CD4-positive, CD25-positive, alpha-beta regulatory T cell (primary cell): ENCODE data around the gene PPP2R5C. TPM values are rescaled to one million over a fixed set of nuclear protein-coding genes. Genes with fewer than 3 reads are reported as not detected.
"Not testable (repeated sequence)": the region's sequence is repeated elsewhere in the genome, so short reads cannot be mapped to it uniquely, and the experiment has no call there.

Experiments
- ATAC-seq, 2 donors: fragments of 150-1000 bp; cut with Tn5 transposase; one replicate each; pipeline ENCODE4 v1.10.0; 2021; ENCODE audit warnings: low read depth in 2 of 2, moderate number of reproducible peaks in 2 of 2, moderate library complexity in 1 of 2
- DNase-seq, 3 donors: peaks; one replicate each; pipeline versions ENCODE4 v3.0.0 to v3.0.0-alpha.2; 2012 to 2022; ENCODE audit warnings: mixed read lengths in 1 of 3
- H3K27ac ChIP-seq: one replicate; pipeline ENCODE4 v1.7.0; 2013; ENCODE audit warnings: mild to moderate bottlenecking, low read length; ENCODE audit not compliant: insufficient read depth, poor library complexity, severe bottlenecking
- H3K27me3 ChIP-seq: one replicate; pipeline ENCODE4 v1.7.0; 2013; ENCODE audit warnings: low read length; ENCODE audit not compliant: control insufficient read depth, insufficient read depth
- H3K36me3 ChIP-seq: one replicate; pipeline ENCODE4 v1.7.0; 2013; ENCODE audit warnings: mild to moderate bottlenecking, low read length, moderate library complexity; ENCODE audit not compliant: control insufficient read depth, insufficient read depth
- H3K4me1 ChIP-seq: 2 replicates; pipeline ENCODE4 v1.7.0; 2013; ENCODE audit warnings: mild to moderate bottlenecking, low read length; ENCODE audit not compliant: insufficient read depth, control insufficient read depth, poor library complexity, severe bottlenecking
- H3K4me3 ChIP-seq: one replicate; pipeline ENCODE4 v1.7.0; 2013; ENCODE audit warnings: low read depth, mild to moderate bottlenecking, low read length, moderate library complexity
- H3K9me3 ChIP-seq, 2 experiments: 1 replicate in 1 of 2; 2 replicates in 1 of 2; pipeline ENCODE4 v1.7.0; 2013; ENCODE audit warnings: low read length in 2 of 2, mild to moderate bottlenecking in 1 of 2, moderate library complexity in 1 of 2; ENCODE audit not compliant: control insufficient read depth in 2 of 2
- H3K27ac Mint-ChIP-seq, 3 donors: one replicate each; pipeline ENCODE4 v1.8.0; 2020 to 2022; ENCODE audit warnings: mild to moderate bottlenecking in 3 of 3, mixed read lengths in 3 of 3, moderate library complexity in 2 of 3
- H3K27me3 Mint-ChIP-seq: one replicate; pipeline ENCODE4 v1.8.0; 2022; ENCODE audit warnings: mild to moderate bottlenecking, mixed read lengths
- H3K36me3 Mint-ChIP-seq: one replicate; pipeline ENCODE4 v1.8.0; 2020; ENCODE audit warnings: mixed read lengths
- H3K4me1 Mint-ChIP-seq, 4 donors: one replicate each; pipeline ENCODE4 v1.8.0; 2020 to 2022; ENCODE audit warnings: mixed read lengths in 4 of 4, mild to moderate bottlenecking in 1 of 4
- H3K4me3 Mint-ChIP-seq, 4 donors: one replicate each; pipeline ENCODE4 v1.8.0; 2020 to 2022; ENCODE audit warnings: mild to moderate bottlenecking in 4 of 4, mixed read lengths in 4 of 4, moderate library complexity in 3 of 4
- H3K9me3 Mint-ChIP-seq, 7 donors: one replicate each; pipeline ENCODE4 v1.8.0; 2020 to 2022; ENCODE audit warnings: mixed read lengths in 7 of 7, mild to moderate bottlenecking in 3 of 7, moderate library complexity in 2 of 7
- polyA plus RNA-seq, 4 donors: library from polyadenylated mRNA; unstranded; fragments of 300-500 nt; fragmentation: Illumina TruSeq; gene quantifications; one replicate each; pipeline ENCODE4 v1.2.3, GENCODE V29; 2021
- total RNA-seq: library from RNA; stranded (reverse); gene quantifications from one replicate; pipeline ENCODE4 v1.2.3, GENCODE V29; 2022

PPP2R5C gene
- total and polyA plus RNA-seq, 5 donors from 2014 or later = 244 to 650 (median 282) TPM

DNA sequence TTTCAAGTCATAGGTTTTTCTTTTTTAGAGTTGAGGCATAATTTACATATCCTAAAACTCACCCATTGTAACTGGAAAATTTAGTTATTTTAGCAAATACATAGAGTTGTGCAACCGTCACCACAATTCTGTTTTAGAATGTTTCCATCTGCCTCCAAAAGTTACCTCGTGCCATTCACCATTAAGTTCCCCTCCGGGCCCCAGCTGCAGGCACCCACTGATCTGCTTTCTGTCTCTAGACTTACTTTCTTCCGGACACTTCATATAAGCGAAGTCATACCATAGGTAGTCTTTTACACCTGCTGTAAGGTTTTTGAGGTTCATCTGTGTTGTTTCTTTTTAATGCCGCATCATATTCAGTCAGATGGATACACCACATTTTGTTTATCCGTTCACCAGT, 28.7 kb downstream of the PPP2R5C start:
- H3K27ac Mint-ChIP-seq = peak overlapping the region in 2 of 3 donors; percentile 24 to 66
- DNase-seq (no peak), ATAC-seq (no peak)
- peaks cover 13 to 43% (median 32%) of the 10 kb centered on the region in 4 donors for H3K4me1 Mint-ChIP-seq
- Histone ChIP-seq H3K27me3 (no peaks in the 10 kb centered on the region), H3K27ac (no peak overlapping the region), H3K9me3 (no peaks in the 10 kb centered on the region), H3K36me3 (peaks cover 3% of the 10 kb centered on the region), H3K4me3 (no peak overlapping the region), H3K4me1 (peaks cover 8% of the 10 kb centered on the region)
- no peak overlapping the region for H3K4me3 Mint-ChIP-seq
- H3K9me3 Mint-ChIP-seq = peaks cover 0 to 2% (median 0%) of the 10 kb centered on the region in 7 donors
- peaks cover 6% of the 10 kb centered on the region for H3K36me3 Mint-ChIP-seq
- H3K27me3 Mint-ChIP-seq = no peaks in the 10 kb centered on the region

- peaks cover 4% of the 10 kb centered on the region for H3K36me3 ChIP-seq
- H3K4me1 Mint-ChIP-seq = peaks cover 14 to 39% (median 32%) of the 10 kb centered on the region in 4 donors
- no peaks in the 10 kb centered on the region for H3K27me3 ChIP-seq
- DNase-seq (peak in 1 of 3 donors; percentile 79), ATAC-seq (peak; percentile 69 to 75)
- peak overlapping the region; percentile 36 to 82 (median 65) for H3K4me3 Mint-ChIP-seq
- H3K9me3 Mint-ChIP-seq = peaks cover 0 to 2% (median 0%) of the 10 kb centered on the region in 7 donors
- peaks cover 11% of the 10 kb centered on the region for H3K36me3 Mint-ChIP-seq
- H3K9me3 ChIP-seq = no peaks in the 10 kb centered on the region
- peak overlapping the region; percentile 60 for H3K27ac ChIP-seq
- peaks cover 8% of the 10 kb centered on the region for H3K4me1 ChIP-seq
- peak overlapping the region; percentile 44 to 95 (median 84) for H3K27ac Mint-ChIP-seq
- peak overlapping the region; percentile 88 for H3K4me3 ChIP-seq
- H3K27me3 Mint-ChIP-seq = no peaks in the 10 kb centered on the region
Observed at GRCh38 chr14:101791919-101792572, 30.5 kb downstream of the PPP2R5C start.

GRCh38 chr14:101796016-101796415, 34.5 kb downstream of the PPP2R5C start:
- no peak overlapping the region for H3K27ac Mint-ChIP-seq
- peaks cover 0 to 2% (median 0%) of the 10 kb centered on the region in 7 donors for H3K9me3 Mint-ChIP-seq
- peaks cover 8% of the 10 kb centered on the region for H3K36me3 ChIP-seq
- H3K9me3 ChIP-seq = no peaks in the 10 kb centered on the region
- H3K4me1 Mint-ChIP-seq = peaks cover 19 to 31% (median 26%) of the 10 kb centered on the region in 4 donors
- no peak overlapping the region for H3K4me3 ChIP-seq
- DNase-seq (no peak), ATAC-seq (no peak)
- H3K27me3 Mint-ChIP-seq = no peaks in the 10 kb centered on the region
- peaks cover 20% of the 10 kb centered on the region for H3K36me3 Mint-ChIP-seq
- peaks cover 8% of the 10 kb centered on the region for H3K4me1 ChIP-seq
- no peak overlapping the region for H3K4me3 Mint-ChIP-seq
- H3K27ac ChIP-seq = no peak overlapping the region
- no peaks in the 10 kb centered on the region for H3K27me3 ChIP-seq

DNA sequence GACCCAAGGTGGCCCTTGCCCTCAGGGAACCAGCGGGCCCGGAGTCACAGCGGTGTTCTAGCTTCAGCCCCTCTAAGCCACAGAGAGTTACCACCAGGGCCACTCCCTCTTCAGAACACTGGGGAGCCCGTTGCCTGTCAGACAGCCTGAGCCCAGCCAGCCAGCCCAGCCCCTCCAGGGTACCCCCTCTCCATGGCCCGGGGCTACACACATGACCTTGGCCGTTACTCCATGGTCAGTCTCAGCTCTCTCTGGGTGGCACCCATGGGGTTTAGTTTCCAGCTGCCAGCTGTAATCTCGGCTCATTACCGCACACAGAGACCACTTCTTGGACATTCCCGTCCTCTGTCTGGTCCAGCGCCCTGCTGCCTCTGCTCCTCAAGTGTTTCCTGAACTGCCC, 35.0 kb downstream of the PPP2R5C start:
- ATAC-seq (no peak), DNase-seq (no peak)
- H3K27ac ChIP-seq = no peak overlapping the region
- no peak overlapping the region for H3K4me3 ChIP-seq
- Mint-ChIP-seq H3K36me3 (peaks cover 20% of the 10 kb centered on the region), H3K27me3 (no peaks in the 10 kb centered on the region), H3K4me3 (no peak overlapping the region), H3K9me3 (peaks cover 0 to 2% (median 0%) of the 10 kb centered on the region in 7 donors), H3K4me1 (peaks cover 19 to 28% (median 26%) of the 10 kb centered on the region in 4 donors), H3K27ac (no peak overlapping the region)
- H3K36me3 ChIP-seq = peaks cover 8% of the 10 kb centered on the region
- H3K4me1 ChIP-seq = peaks cover 7% of the 10 kb centered on the region
- H3K27me3 ChIP-seq = no peaks in the 10 kb centered on the region
- no peaks in the 10 kb centered on the region for H3K9me3 ChIP-seq

DNA sequence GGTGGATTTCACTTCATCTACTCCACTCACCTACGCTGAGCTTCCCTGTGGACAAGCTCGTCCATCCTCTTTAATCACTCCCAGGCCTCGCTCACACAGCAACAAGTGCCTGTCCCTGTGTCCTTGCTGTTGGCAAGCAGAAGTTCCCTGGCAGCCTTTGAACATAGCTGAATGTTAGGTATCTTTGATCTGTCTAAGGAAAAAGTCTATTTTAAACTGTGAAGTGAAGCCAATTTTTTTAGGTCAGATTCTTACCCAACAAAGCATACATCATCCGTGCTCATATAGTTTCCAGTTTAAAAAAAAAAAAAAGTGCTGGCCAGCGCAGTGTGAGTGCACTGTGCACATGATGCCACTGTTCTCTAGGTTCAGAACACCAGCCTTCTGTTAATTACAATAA, 36.3 kb downstream of the PPP2R5C start:
- no peak overlapping the region for H3K27ac Mint-ChIP-seq

GRCh38 chr14:101804373-101804772, 42.9 kb downstream of the PPP2R5C start:
- H3K4me3 Mint-ChIP-seq = not testable (repeated sequence)
- peaks cover 4 to 20% (median 10%) of the 10 kb centered on the region in 4 donors for H3K4me1 Mint-ChIP-seq

More for the DNA sequence above, 36.3 kb downstream of the PPP2R5C start:
- H3K27me3 ChIP-seq = no peaks in the 10 kb centered on the region
- ATAC-seq = no peak
- no peak overlapping the region for H3K27ac ChIP-seq
- H3K4me3 Mint-ChIP-seq = no peak overlapping the region
- H3K9me3 Mint-ChIP-seq = peaks cover 0 to 2% (median 0%) of the 10 kb centered on the region in 7 donors
- DNase-seq = no peak
- H3K4me3 ChIP-seq = no peak overlapping the region
- H3K4me1 Mint-ChIP-seq = peaks cover 12 to 18% (median 13%) of the 10 kb centered on the region in 4 donors
- H3K4me1 ChIP-seq = no peaks in the 10 kb centered on the region
- peaks cover 8% of the 10 kb centered on the region for H3K36me3 ChIP-seq
- no peaks in the 10 kb centered on the region for H3K9me3 ChIP-seq
- no peaks in the 10 kb centered on the region for H3K27me3 Mint-ChIP-seq
- H3K36me3 Mint-ChIP-seq = peaks cover 20% of the 10 kb centered on the region

GRCh38 chr14:101806252-101806651, 44.7 kb downstream of the PPP2R5C start:
- H3K27ac ChIP-seq, H3K9me3 ChIP-seq, H3K36me3 Mint-ChIP-seq, H3K36me3 ChIP-seq, DNase-seq, H3K9me3 Mint-ChIP-seq, H3K4me3 ChIP-seq, ATAC-seq, H3K27me3 Mint-ChIP-seq, H3K4me3 Mint-ChIP-seq, H3K27me3 ChIP-seq: not testable (repeated sequence)
- Mint-ChIP-seq H3K4me1 (peaks cover 11 to 21% (median 16%) of the 10 kb centered on the region in 4 donors), H3K27ac (peak overlapping the region in 1 of 3 donors; percentile 38)
- H3K4me1 ChIP-seq = peaks cover 18% of the 10 kb centered on the region

More at GRCh38 chr14:101804373-101804772, 42.9 kb downstream of the PPP2R5C start:
- H3K4me3 ChIP-seq, DNase-seq, H3K36me3 ChIP-seq, H3K9me3 Mint-ChIP-seq, H3K9me3 ChIP-seq, H3K36me3 Mint-ChIP-seq, H3K27me3 Mint-ChIP-seq, H3K27me3 ChIP-seq, H3K27ac Mint-ChIP-seq, ATAC-seq, H3K27ac ChIP-seq: not testable (repeated sequence)
- peaks cover 10% of the 10 kb centered on the region for H3K4me1 ChIP-seq
